ENCODE results near the gene SCN10A. TPM values are rescaled to one million over a fixed set of nuclear protein-coding genes. Genes with fewer than 3 reads are reported as not detected.

The SCN10A gene
- total and polyA plus RNA-seq, 9 of the 15 experiments (the other 6 are each of a cell fraction or from before 2014, with no cell fraction given) = not detected

- no peak for TF ChIP-seq REST (IDR thresholded peaks at IDR 0.05; ENCODE audit: borderline replicate concordance)
- TF ChIP-seq REST (CRISPR knock-in tag; IDR thresholded peaks at IDR 0.05; ENCODE audit: low read depth) = no peak
- peak; percentile 86 for TF ChIP-seq ARID1B (IDR thresholded peaks at IDR 0.05)
- no peak for TF ChIP-seq GABPA (tag; conservative IDR thresholded peaks at IDR 0.05; ENCODE audit: low read depth)
- TF ChIP-seq DACH1 (IDR thresholded peaks at IDR 0.05; ENCODE audit: partially characterized antibody) = peak; percentile 73
- TF ChIP-seq TCFL5 (CRISPR knock-in tag; conservative IDR thresholded peaks at IDR 0.05) = no peak
- no peak for TF ChIP-seq ZNF75A (CRISPR knock-in tag; IDR thresholded peaks at IDR 0.05)
- no peak for TF ChIP-seq MLX (CRISPR knock-in tag; conservative IDR thresholded peaks at IDR 0.05)
- TF ChIP-seq PTTG1 (tag; IDR thresholded peaks at IDR 0.05; ENCODE audit: low read depth) = no peak
- TF ChIP-seq KLF6 (CRISPR knock-in tag; IDR thresholded peaks at IDR 0.05; ENCODE audit: borderline replicate concordance) = no peak
- TF ChIP-seq JUND (IDR thresholded peaks at IDR 0.05; ENCODE audit: borderline replicate concordance, low read depth, low read length) = no peak; the same call in 1 of the 2 replicates
- TF ChIP-seq JUND (tag; IDR thresholded peaks at IDR 0.05; ENCODE audit: borderline replicate concordance, low read depth, low read length) = peak; percentile 24; the same call in 1 of the 3 replicates
- no peak for TF ChIP-seq GTF2F1 (IDR thresholded peaks at IDR 0.05; ENCODE audit: low read depth, low read length)
- TF ChIP-seq BCL6 (CRISPR knock-in tag; IDR thresholded peaks at IDR 0.05) = no peak
- TF ChIP-seq COPS2 (conservative IDR thresholded peaks at IDR 0.05) = no peak
- no peak for TF ChIP-seq ZNF696 (CRISPR knock-in tag; conservative IDR thresholded peaks at IDR 0.05)
- peak; percentile 73 for TF ChIP-seq STAT5A (IDR thresholded peaks at IDR 0.05; ENCODE audit: borderline replicate concordance, low read length)
- TF ChIP-seq SMAD1 (IDR thresholded peaks at IDR 0.05; ENCODE audit: low read depth, low read length, partially characterized antibody) = no peak
- no peak for TF ChIP-seq POLR2AphosphoS2 (IDR thresholded peaks at IDR 0.05; ENCODE audit: low read length)
- no peak for TF ChIP-seq THRB (CRISPR knock-in tag; conservative IDR thresholded peaks at IDR 0.05)
These were observed 90.1 kb downstream of the SCN10A start (continued) for GRCh38 chr3:38725726-38726419.
